Activated naive CD4-positive, alpha-beta T cell treated with anti-CD3 and anti-CD28 coated beads, Interleukin-2, amount 10 ng/mL, durations not matched to agents 7 days and 5 days (primary cell): ENCODE results near the gene DCAF8.

Experiments used
- CTCF ChIA-PET: fragments of 350-600 bp; sonication (Branson Sonifier 250); formaldehyde crosslinking; loops from one replicate; lab custom pipeline; 2021; ENCODE audit warnings: antibody characterized with exemption; lab: Charles Lee
- DNase-seq: peaks from one replicate; pipeline ENCODE4 v3.0.0-alpha.2; 2020
- H3K27ac Mint-ChIP-seq: one replicate; pipeline ENCODE4 v1.8.0; 2021; ENCODE audit warnings: mild to moderate bottlenecking, moderate library complexity, mixed read lengths
- H3K27me3 Mint-ChIP-seq: one replicate; pipeline ENCODE4 v1.8.0; 2021; ENCODE audit warnings: mild to moderate bottlenecking, mixed read lengths
- H3K36me3 Mint-ChIP-seq: one replicate; pipeline ENCODE4 v1.8.0; 2021; ENCODE audit warnings: mixed read lengths
- H3K4me1 Mint-ChIP-seq: one replicate; pipeline ENCODE4 v1.8.0; 2021; ENCODE audit warnings: mixed read lengths
- H3K4me3 Mint-ChIP-seq: one replicate; pipeline ENCODE4 v1.8.0; 2021; ENCODE audit warnings: mild to moderate bottlenecking, moderate library complexity, mixed read lengths
- H3K9me3 Mint-ChIP-seq: one replicate; pipeline ENCODE4 v1.8.0; 2021; ENCODE audit warnings: mixed read lengths

Gene DCAF8

GRCh38 chr1:160284782-160285344, 22.5 kb upstream of the DCAF8 start, which contains the start of gene PEX19:
Gene PEX19, minus strand, starts transcription at chr1:160285133. Its CDS starts 9 bp downstream, at chr1:160285124.
- Mint-ChIP-seq H3K27me3 (no peaks in the 10 kb centered on the region), H3K4me3 (peak within 1 kb of the TSS; percentile 98), H3K9me3 (no peaks in the 10 kb centered on the region), H3K36me3 (peaks cover 33% of the 10 kb centered on the region), H3K4me1 (peaks cover 20% of the 10 kb centered on the region), H3K27ac (peak within 1 kb of the TSS; percentile 88)
- peak; percentile 96 for DNase-seq
- CTCF ChIA-PET = interaction anchor here (0.8 to 2.7 kb wide), 7 partner anchors 8 to 186 kb away, joined by 3 to 10 read pairs (median 4); partner anchors contain the start of gene DCAF8

DNA sequence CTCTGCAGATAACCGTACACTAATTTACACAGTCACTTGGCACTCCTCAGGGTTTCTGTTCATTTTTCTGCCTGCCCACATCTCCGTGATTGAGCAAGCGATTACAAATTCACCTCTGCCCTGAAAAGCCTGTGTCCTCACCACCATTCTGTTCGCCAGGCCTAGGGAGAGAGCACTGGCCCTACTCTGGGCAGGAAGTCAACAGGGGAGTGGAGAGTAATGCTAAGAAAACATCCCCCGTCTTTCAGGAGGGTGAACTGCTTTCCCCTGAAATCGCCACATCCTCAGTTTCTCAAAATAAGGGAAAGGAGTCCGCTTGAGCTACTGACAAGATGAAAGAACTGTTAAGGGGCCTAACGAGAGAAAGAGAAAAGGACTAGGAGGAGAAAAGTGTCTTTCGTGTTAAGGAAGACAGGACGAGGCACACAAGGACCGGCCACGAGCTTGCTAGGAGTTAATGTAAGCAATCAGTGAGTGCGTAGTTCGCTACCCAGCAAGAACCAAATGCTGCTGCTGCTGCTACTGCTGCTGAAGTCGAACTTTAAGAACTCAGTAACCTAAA, 22.0 kb upstream of the DCAF8 start:
- CTCF ChIA-PET = interaction anchor here (0.8 to 2.7 kb wide), 6 partner anchors 9 to 185 kb away, joined by 3 to 10 read pairs (median 4); partner anchors contain the start of gene DCAF8
- Mint-ChIP-seq H3K36me3 (peaks cover 35% of the 10 kb centered on the region), H3K27me3 (no peaks in the 10 kb centered on the region), H3K27ac (peak overlapping the region; percentile 88), H3K4me1 (peaks cover 20% of the 10 kb centered on the region), H3K4me3 (peak overlapping the region; percentile 98), H3K9me3 (no peaks in the 10 kb centered on the region)
- DNase-seq = peak; percentile 47

DNA sequence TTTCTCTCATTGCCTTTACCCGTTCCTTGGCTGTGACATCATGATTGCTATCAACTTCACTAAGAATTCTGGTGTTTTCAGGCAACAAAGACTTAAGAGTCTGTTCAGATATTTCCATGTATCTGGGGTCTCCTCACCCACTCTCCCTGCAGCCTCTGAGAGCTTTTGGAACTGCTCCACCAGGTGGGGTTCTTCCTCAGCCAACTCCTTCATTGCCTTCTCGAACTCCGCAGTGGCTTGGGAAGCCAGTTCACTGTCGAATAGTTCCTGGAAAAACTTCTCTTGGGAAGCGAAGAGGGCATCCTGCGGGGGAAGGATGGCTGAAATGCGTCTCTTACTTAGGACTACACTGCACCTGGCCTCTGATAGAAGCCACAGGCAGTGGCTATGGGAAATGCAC, 20.5 kb upstream of the DCAF8 start:
- H3K4me3 Mint-ChIP-seq = no peak overlapping the region

DNA sequence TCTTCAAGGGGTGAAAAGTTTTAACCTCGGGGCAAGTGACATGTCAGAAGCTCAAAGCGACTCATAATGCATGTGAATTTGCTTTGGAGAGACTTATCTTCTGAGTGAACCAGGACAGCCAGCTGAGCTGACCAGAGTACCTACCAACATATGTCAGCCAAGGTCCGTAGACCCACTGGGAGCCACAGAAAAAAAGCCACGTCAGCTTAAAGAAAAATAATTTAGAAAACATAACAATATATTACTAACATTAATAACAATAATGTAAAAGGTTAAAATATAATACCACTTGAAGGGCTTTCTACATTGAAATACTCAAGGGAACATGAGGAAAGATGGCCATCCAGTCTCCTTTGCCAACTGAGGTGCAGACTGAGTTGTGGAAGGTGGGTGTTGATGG, 15.6 kb upstream of the DCAF8 start:
- Mint-ChIP-seq H3K4me1 (no peaks in the 10 kb centered on the region), H3K36me3 (peaks cover 37% of the 10 kb centered on the region), H3K27me3 (no peaks in the 10 kb centered on the region), H3K4me3 (no peak overlapping the region), H3K9me3 (no peaks in the 10 kb centered on the region), H3K27ac (no peak overlapping the region)
- CTCF ChIA-PET = interaction anchor here (0.6 to 1.9 kb wide), 4 partner anchors 8 to 85 kb away, joined by 3 to 8 read pairs (median 4); no protein-coding TSS in a partner anchor
- no peak for DNase-seq

More for the DNA sequence above, 20.5 kb upstream of the DCAF8 start:
- H3K9me3 Mint-ChIP-seq = no peaks in the 10 kb centered on the region
- no peak for DNase-seq
- peaks cover 39% of the 10 kb centered on the region for H3K36me3 Mint-ChIP-seq
- peaks cover 20% of the 10 kb centered on the region for H3K4me1 Mint-ChIP-seq
- H3K27me3 Mint-ChIP-seq = no peaks in the 10 kb centered on the region
- CTCF ChIA-PET = no interaction called here
- no peak overlapping the region for H3K27ac Mint-ChIP-seq

GRCh38 chr1:160277330-160277729, 15.0 kb upstream of the DCAF8 start:
- Mint-ChIP-seq H3K27ac (no peak overlapping the region), H3K4me1 (no peaks in the 10 kb centered on the region), H3K9me3 (no peaks in the 10 kb centered on the region), H3K4me3 (no peak overlapping the region), H3K36me3 (peaks cover 33% of the 10 kb centered on the region), H3K27me3 (no peaks in the 10 kb centered on the region)
- CTCF ChIA-PET = interaction anchor here (0.8 to 1.9 kb wide), 4 partner anchors 14 to 25 kb away, joined by 3 to 8 read pairs (median 6); no protein-coding TSS in a partner anchor
- DNase-seq = no peak

DNA sequence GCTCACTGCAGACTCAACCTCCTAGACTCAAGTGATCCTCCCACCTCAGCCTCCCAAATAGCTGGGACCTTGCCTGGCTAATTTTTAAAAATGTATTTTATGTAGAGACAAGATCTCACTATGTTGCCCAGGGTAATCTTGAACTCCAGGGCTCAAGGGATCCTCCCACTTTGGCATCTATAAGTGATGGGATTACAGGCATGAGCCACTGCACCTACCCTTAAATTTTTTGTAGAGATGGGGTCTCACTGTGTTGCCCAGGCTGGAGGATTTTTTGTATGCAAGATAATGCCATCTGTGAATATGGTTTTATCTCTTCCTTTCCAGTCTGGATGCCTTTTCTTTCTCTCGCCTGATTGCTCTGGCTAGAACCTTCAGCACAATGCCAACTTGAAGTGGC, 8.7 kb upstream of the DCAF8 start:
- no peaks in the 10 kb centered on the region for H3K9me3 Mint-ChIP-seq
- CTCF ChIA-PET = no interaction called here
- peaks cover 9% of the 10 kb centered on the region for H3K27me3 Mint-ChIP-seq
- H3K4me3 Mint-ChIP-seq = no peak overlapping the region
- no peak overlapping the region for H3K27ac Mint-ChIP-seq
- no peaks in the 10 kb centered on the region for H3K36me3 Mint-ChIP-seq
- no peaks in the 10 kb centered on the region for H3K4me1 Mint-ChIP-seq
- no peak for DNase-seq

GRCh38 chr1:160267284-160267991, 5.1 kb upstream of the DCAF8 start:
- Mint-ChIP-seq H3K9me3 (no peaks in the 10 kb centered on the region), H3K4me1 (peaks cover 10% of the 10 kb centered on the region), H3K4me3 (no peak overlapping the region), H3K27ac (no peak overlapping the region), H3K36me3 (no peaks in the 10 kb centered on the region), H3K27me3 (peaks cover 9% of the 10 kb centered on the region)
- no peak for DNase-seq
- CTCF ChIA-PET = interaction anchor here (1.6 kb wide), 1 partner anchor 24 kb away, joined by 4 read pairs; no protein-coding TSS in a partner anchor

DNA sequence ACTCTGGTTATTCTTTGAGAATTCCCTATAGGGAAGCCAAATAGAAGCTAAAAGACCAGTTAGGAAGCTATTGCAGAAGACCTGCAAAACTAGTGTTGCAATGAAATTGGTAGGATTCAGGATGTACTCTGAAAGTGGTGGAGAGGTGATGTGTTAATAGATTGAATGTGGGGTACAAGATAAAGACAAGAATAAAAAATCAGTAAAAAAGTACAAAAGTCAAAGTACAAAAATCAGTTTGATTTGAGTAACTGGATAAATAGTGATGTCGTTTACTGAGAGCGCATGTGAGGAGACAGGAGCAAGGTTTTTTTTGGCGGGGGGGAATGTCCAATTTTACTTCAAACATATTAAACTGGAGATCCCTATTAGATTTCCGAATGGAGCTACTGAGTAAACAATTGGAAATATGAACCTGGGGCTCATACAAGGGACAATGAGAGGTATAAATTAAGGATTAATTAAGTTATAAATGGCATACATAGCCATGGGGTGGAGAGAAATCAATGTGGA, 2.5 kb upstream of the DCAF8 start:
- Mint-ChIP-seq H3K27me3 (peaks cover 9% of the 10 kb centered on the region), H3K36me3 (peaks cover 11% of the 10 kb centered on the region), H3K4me1 (peaks cover 23% of the 10 kb centered on the region), H3K27ac (no peak overlapping the region), H3K4me3 (no peak overlapping the region), H3K9me3 (no peaks in the 10 kb centered on the region)
- DNase-seq = no peak
- CTCF ChIA-PET = interaction anchor here (1.4 to 4.7 kb wide), 4 partner anchors 13 to 164 kb away, joined by 3 to 34 read pairs (median 5); no protein-coding TSS in a partner anchor

- H3K27me3 Mint-ChIP-seq = peaks cover 2% of the 10 kb centered on the region
- DNase-seq = peak; percentile 79
- no peaks in the 10 kb centered on the region for H3K9me3 Mint-ChIP-seq
- peaks cover 41% of the 10 kb centered on the region for H3K4me1 Mint-ChIP-seq
- CTCF ChIA-PET = interaction anchor here (1.7 to 4.9 kb wide), 4 partner anchors 9 to 160 kb away, joined by 4 to 29 read pairs (median 16); partner anchors contain the start of gene PEX19
- H3K27ac Mint-ChIP-seq = peak overlapping the region; percentile 99
- peaks cover 19% of the 10 kb centered on the region for H3K36me3 Mint-ChIP-seq
- H3K4me3 Mint-ChIP-seq = peak overlapping the region; percentile 94
These were observed 825 bp downstream of the DCAF8 start for GRCh38 chr1:160261556-160261892.

DNA sequence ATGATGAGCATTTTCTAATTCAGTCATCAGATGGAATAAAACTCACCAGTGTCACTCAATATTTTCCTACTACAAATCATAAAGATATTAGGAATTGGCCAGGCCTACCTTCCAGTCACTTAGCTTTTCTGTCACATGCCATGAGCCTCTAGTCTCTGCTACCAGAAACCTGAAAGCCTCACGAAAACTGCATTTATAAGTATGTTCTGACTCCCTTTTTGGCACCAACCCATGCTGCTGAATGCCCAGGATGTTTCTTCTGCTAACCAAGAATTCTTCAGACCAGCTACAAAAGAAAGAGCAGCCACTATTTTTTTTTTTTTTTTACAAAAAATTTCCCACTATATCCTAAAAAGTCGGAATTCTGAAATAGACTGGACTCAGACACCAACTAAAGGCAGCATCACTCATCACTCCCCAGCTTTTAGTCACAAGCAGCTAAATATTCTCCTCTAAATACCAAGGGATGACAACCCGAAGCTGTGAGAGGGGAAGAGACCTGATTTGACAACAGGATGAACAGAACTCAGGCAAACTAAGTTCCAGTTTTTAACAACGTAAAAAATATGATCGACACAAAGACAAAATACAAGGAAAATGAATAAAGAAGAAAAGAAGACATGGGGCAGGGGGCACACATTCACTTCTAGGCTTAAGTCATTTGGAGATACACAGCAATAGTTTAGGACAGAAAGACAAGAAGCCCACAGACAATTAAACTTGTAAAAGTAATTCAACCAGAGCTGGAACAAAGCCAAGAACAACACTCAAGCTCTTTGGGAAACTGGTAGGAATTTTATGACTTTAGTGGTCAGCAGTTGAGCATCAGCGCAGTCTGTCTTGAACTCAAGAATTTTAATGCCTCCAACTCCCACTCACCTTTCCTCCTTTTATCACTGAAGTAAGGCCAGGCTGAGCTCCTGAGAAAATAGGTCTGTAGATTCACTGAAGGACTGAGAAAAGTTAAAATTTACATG, 1.7 kb downstream of the DCAF8 start:
- DNase-seq = no peak
- no peaks in the 10 kb centered on the region for H3K9me3 Mint-ChIP-seq
- CTCF ChIA-PET = interaction anchor here (0.8 to 4.9 kb wide), 4 partner anchors 8 to 159 kb away, joined by 3 to 29 read pairs (median 16); no protein-coding TSS in a partner anchor
- peaks cover 19% of the 10 kb centered on the region for H3K36me3 Mint-ChIP-seq
- no peaks in the 10 kb centered on the region for H3K27me3 Mint-ChIP-seq
- peak overlapping the region; percentile 99 for H3K27ac Mint-ChIP-seq
- peak overlapping the region; percentile 94 for H3K4me3 Mint-ChIP-seq
- H3K4me1 Mint-ChIP-seq = peaks cover 41% of the 10 kb centered on the region

- DNase-seq = no peak
- Mint-ChIP-seq H3K4me3 (no peak overlapping the region), H3K36me3 (peaks cover 25% of the 10 kb centered on the region), H3K9me3 (no peaks in the 10 kb centered on the region), H3K4me1 (peaks cover 36% of the 10 kb centered on the region), H3K27me3 (no peaks in the 10 kb centered on the region), H3K27ac (no peak overlapping the region)
- CTCF ChIA-PET = interaction anchor here (4.9 kb wide), 1 partner anchor 33 kb away, joined by 27 read pairs; no protein-coding TSS in a partner anchor
These were observed 4.1 kb downstream of the DCAF8 start for GRCh38 chr1:160258177-160258798.

GRCh38 chr1:160257411-160258015, 4.8 kb downstream of the DCAF8 start:
- H3K4me1 Mint-ChIP-seq = peaks cover 31% of the 10 kb centered on the region
- DNase-seq = no peak
- H3K27me3 Mint-ChIP-seq = no peaks in the 10 kb centered on the region
- peaks cover 29% of the 10 kb centered on the region for H3K36me3 Mint-ChIP-seq
- no peak overlapping the region for H3K4me3 Mint-ChIP-seq
- no peak overlapping the region for H3K27ac Mint-ChIP-seq
- CTCF ChIA-PET = interaction anchor here (0.7 to 4.9 kb wide), 4 partner anchors 17 to 39 kb away, joined by 3 to 27 read pairs (median 3); no protein-coding TSS in a partner anchor
- H3K9me3 Mint-ChIP-seq = no peaks in the 10 kb centered on the region
